NCI-H1436 (cell line): ENCODE data around the gene FRMPD4.
"Not testable (repeated sequence)": the region's sequence is repeated elsewhere in the genome, so short reads cannot be mapped to it uniquely, and the experiment has no call there.

Experiments
- DNase-seq: peaks from one replicate; lab custom pipeline; 2025; lab: John Stamatoyannopoulos, UW

Gene FRMPD4

DNA sequence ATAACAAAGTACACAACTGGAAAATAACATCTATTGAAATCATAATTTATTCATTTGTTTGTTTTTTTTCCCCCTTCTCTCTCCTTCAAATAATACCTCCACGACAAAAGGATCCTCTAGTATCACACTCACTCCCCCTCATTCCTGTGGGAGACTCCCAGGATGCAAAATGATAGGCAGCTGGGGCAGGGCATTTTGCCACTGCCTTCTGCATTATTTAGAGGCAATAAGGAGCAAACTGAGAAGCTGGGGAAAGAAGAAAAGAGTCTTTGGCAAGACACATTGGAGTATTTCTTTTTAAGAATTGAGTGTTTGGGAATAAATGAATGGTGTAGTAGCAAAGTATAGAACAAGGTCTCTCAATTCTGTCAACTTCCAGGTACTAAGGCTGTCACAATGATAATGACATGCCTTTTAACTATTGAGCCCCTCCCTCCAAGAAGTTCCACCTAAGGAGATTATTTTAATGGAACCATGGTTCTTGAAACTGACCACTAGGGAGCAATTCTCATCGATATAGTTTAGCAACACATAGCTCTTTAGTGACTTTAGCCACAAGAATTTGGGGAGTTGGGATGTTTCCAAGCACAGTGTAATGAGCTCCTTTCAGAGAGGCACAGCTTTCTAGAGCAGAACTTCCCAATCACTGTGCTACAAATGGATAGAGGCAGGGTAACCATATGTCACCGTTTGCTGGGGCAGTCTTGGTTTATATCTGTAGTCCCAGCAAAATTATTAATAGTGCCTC, 303.3 kb downstream of the FRMPD4 start:
- DNase-seq: no peak

GRCh38 chrX:12443534-12444098, 305.3 kb downstream of the FRMPD4 start:
- no peak for DNase-seq

GRCh38 chrX:12446342-12447075, 308.2 kb downstream of the FRMPD4 start:
- DNase-seq: no peak

- DNase-seq: no peak
These were observed 309.3 kb downstream of the FRMPD4 start for GRCh38 chrX:12447448-12448064.

GRCh38 chrX:12452268-12452667, 314.0 kb downstream of the FRMPD4 start:
- DNase-seq: no peak

DNA sequence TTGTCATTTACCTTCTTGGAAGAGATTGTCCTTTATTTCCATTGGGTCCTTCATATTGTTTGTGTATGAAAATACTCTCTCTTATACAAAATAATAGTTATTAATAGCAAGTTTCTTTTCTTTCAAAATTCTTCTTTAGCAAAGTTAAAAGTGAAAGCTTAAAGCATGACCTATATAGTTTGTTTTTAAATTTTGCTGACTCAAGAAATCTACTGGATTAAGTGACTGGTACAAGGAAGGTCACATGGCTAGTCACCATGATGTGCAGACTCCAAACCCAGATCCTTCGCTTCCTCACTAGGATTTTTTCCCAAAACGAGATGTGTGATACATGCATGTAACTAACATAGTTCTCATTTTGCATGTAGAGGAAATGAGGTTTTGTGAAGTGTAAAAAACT, 322.7 kb downstream of the FRMPD4 start:
- no peak for DNase-seq

- no peak for DNase-seq
These were observed 324.8 kb downstream of the FRMPD4 start for GRCh38 chrX:12463052-12463451.

DNA sequence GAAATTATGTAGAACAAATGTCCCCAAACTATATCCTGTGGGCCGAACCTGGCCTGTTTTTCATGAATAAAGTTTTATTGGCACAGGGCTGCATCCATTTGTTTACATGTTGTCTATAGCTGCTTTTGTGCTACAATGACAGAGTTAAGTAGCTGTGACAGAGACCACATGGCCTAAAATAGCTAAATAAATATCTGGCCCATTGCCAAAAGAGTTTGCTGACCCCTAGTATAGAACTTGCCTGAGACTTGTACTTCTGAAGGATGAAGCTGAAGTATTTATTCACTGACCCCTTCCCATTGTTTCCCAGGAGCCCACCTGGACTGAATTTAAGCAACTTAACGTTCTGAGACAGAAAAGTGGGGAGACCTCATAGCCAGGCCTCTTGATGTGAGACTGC, 325.6 kb downstream of the FRMPD4 start:
- DNase-seq: no peak

DNA sequence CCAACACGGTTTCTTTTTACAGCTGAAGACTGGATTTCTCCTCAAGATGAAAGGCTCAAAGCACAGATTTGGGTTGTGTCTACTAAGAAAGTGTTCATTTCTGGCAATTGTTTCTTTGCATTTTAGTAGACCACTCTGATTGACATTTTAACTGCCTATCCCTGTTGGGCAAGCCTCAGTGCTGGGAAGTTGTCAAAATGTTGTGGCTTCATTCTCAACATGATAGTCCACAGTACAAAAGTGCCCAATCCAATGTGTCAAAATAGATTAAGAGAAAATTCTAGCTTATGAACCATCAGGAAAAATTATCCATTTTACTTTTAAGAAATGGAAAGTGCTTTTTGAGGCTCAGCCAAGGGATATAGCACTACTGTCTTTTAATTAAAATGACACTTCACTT, 329.0 kb downstream of the FRMPD4 start:
- DNase-seq: no peak

- DNase-seq: no peak
These were observed 331.0 kb downstream of the FRMPD4 start for GRCh38 chrX:12469296-12469695.

GRCh38 chrX:12471061-12471460, 332.8 kb downstream of the FRMPD4 start:
- no peak for DNase-seq

GRCh38 chrX:12480956-12481355, 342.7 kb downstream of the FRMPD4 start:
- no peak for DNase-seq

- no peak for DNase-seq
These were observed 349.9 kb downstream of the FRMPD4 start for GRCh38 chrX:12488220-12488619.

DNA sequence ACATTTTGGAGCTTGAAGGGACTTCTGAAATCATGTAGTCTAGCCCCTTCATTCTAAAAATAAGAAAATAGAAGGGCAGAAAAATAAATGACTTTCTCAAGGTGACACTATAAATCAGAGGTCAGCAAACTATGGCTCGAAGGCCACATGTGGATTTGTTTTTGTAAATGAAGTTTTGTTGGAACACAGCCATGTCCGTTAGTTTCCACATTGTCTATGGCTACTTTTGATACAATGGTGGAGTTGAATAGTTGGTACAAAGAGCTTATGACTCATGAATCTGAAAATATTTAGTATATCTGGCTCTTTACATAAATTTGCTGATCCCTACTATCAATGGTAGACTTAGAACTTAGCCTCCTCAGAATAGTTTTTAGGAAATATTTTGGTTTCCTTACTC, 350.5 kb downstream of the FRMPD4 start:
- no peak for DNase-seq

GRCh38 chrX:12489341-12489740, 351.1 kb downstream of the FRMPD4 start:
- no peak for DNase-seq

GRCh38 chrX:12494400-12495138, 356.3 kb downstream of the FRMPD4 start:
- DNase-seq: no peak

DNA sequence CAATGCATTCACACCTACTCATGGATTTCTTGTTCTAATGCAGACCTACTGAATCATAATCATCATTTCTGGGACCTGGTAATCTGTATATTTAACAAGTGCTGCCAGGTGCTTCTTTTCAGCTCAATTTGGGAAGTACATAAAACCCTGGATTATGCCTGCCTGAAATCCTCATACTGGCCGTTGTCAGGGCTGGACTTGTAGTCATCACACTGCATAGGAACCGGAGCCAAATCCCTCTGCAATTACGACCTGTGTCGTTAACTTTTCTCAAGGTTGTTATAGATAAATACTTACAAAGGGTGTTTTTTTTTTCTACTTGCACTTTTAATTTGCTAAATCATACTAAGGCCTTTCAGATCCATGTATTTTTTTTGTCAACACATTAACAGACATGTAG, 358.1 kb downstream of the FRMPD4 start:
- DNase-seq: no peak

DNA sequence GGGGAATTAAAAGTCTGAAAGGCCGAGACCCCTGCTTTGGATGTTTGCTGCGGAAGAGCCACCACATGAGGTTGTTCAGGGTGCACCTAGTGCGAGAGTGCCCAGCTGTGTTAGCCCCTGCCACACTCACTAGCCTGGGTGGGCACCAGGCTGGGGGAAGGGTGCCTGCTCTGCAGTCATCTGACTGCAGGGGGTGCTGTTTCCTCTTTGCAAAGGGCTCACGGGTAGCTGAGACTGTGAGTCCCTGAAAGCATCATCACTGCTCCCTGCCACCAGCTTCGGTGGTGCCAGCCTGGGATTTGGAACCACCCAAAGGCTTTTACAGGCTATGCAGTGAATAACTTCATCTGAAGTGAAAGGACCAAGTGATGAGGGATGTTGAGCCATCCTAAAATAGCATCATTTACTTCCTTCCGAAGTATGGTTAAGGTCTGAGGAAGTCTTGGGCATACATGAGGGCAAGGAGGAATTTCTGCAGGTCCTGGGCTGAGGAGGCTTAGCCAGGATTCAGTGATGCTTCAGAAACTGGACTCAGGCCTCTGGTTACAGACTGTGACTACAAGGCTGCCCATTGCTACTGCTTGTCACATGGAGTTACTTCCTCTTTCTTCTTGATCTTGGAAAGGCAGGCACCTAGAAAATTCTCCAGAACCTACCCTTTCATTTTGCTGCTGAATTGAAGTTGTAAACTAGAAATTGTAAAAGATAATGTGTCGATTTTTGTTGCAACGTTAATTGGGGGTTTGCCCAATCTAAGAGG, 359.7 kb downstream of the FRMPD4 start:
- DNase-seq: no peak

DNA sequence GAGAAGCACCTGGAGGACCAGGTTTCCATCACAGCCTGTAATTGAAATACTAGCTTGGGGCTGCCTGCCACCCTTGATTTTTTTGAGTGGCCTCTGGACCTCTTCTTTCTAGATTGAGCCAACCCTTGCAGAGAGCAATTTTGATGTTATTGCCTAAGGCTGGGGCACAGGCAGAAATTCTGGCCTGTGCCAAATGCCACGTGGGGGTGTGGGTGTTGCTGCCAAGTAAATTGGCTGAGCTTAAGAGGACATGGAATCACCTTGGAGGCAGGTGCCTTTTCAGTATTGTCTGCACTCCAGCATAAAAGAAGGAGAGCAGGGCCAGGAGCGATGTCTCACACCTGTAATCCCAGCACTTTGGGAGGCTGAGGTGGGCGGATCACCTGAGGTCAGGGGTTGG, 366.9 kb downstream of the FRMPD4 start:
- no peak for DNase-seq

GRCh38 chrX:12515384-12515783, 377.1 kb downstream of the FRMPD4 start:
- DNase-seq: not testable (repeated sequence)

DNA sequence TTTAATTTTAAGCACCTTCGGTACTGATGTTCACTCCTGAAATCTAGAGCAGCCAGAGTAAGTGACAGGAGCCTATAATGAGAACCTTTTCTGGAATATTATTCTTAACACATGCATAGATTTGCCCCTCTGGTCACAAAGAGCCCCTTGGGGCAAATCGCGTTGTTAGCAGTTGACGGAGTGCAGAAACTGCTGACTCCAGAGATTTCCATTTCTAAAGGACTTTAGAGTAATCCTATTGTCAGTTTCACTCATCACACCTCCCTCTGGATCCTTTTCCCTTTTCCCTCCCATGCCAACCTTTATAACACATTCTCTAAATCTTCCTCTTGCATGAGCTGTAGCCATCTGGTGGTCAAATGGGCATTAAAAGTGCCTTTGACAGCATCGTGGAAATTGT, 388.0 kb downstream of the FRMPD4 start:
- DNase-seq: no peak
